ENCODE data around the gene GREB1L. TPM values are rescaled to one million over a fixed set of nuclear protein-coding genes. Genes with fewer than 3 reads are reported as not detected.

Gene GREB1L
- total RNA-seq, 2 experiments from 2014 or later: not detected

DNA sequence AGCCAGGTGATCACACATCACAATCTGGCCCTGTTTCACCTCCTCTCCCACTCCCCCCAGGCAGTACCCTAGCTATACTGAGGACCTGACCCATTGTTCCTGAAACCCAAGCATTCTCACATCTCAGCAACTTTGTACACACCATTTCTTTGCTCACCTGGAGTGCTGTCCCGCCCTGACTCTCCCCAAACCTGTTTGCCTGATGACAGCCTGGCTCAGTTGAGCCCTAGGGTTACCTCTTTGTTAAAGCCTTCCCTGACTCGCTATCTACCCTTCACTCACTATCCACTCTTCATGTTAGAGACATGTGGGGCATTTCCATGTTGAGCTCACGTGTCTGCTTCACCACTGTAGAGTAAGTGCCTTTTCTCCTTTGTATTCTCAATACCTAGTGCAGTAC is 49.1 kb downstream of the GREB1L start:
- Histone ChIP-seq H3K4me1 (ENCODE audit: insufficient read depth, low read length, poor library complexity, severe bottlenecking) (no peaks in the 10 kb centered on the region), H2AFZ (ENCODE audit: low read length) (no peak overlapping the region), H3K9me3 (ENCODE audit: low read length) (no peaks in the 10 kb centered on the region), H3K4me3 (ENCODE audit: low read depth, low read length, poor library complexity, severe bottlenecking) (no peak overlapping the region), H3K4me2 (ENCODE audit: low read length) (no peak overlapping the region), H3K79me2 (ENCODE audit: insufficient read depth, low read depth, low read length) (no peaks in the 10 kb centered on the region), H3K36me3 (ENCODE audit: insufficient read depth, low read length) (no peaks in the 10 kb centered on the region), H3K9me2 (ENCODE audit: insufficient read depth, low read length) (no peaks in the 10 kb centered on the region), H3K27ac (ENCODE audit: low read depth, low read length, poor library complexity, severe bottlenecking) (no peak overlapping the region), H4K20me1 (ENCODE audit: insufficient read depth, low read length) (no peaks in the 10 kb centered on the region)
- no peak for TF ChIP-seq EZH2phosphoT487 (IDR thresholded peaks at IDR 0.05; ENCODE audit: borderline replicate concordance, low read depth, low read length)
- TF ChIP-seq, protein P1, sequence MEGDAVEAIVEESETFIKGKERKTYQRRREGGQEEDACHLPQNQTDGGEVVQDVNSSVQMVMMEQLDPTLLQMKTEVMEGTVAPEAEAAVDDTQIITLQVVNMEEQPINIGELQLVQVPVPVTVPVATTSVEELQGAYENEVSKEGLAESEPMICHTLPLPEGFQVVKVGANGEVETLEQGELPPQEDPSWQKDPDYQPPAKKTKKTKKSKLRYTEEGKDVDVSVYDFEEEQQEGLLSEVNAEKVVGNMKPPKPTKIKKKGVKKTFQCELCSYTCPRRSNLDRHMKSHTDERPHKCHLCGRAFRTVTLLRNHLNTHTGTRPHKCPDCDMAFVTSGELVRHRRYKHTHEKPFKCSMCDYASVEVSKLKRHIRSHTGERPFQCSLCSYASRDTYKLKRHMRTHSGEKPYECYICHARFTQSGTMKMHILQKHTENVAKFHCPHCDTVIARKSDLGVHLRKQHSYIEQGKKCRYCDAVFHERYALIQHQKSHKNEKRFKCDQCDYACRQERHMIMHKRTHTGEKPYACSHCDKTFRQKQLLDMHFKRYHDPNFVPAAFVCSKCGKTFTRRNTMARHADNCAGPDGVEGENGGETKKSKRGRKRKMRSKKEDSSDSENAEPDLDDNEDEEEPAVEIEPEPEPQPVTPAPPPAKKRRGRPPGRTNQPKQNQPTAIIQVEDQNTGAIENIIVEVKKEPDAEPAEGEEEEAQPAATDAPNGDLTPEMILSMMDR (conservative IDR thresholded peaks at IDR 0.05; ENCODE audit: low read length): no peak
- CTCF ChIA-PET (ENCODE audit: unreplicated experiment): no interaction called here
- intact Hi-C loops (cut with micrococcal nuclease; ENCODE audit: unreplicated experiment): loop anchor here (10.0 kb wide), 1 partner anchor 124 kb away; no protein-coding TSS in a partner anchor
- DNase-seq (ENCODE audit: low spot score): no peak
- POLR2A ChIA-PET: no interaction called here
- no TSS peak for BruUV-seq (replicated peaks)

DNA sequence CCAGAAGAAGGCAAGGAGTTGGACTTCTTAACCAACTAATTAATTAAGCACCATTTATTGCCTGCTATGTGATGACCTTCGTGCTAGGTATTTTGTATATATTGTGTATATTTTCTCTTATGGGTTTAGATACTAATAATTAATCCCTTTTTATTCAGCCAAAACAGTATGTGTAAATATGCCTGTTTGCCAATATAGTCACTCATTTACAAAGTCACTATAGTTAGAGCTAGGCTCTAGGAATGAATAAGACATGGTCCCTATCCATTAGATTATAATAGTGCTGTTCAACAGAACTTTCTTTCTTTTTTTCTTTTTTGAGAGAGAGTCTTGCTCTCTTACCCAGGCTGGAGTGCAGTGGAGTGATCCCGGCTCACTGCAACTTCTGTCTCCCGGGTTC is 51.4 kb downstream of the GREB1L start:
- CTCF ChIA-PET (ENCODE audit: unreplicated experiment): no interaction called here
- POLR2A ChIA-PET: no interaction called here
- Histone ChIP-seq H3K79me2 (ENCODE audit: insufficient read depth, low read depth, low read length) (no peaks in the 10 kb centered on the region), H3K4me2 (ENCODE audit: low read length) (no peak overlapping the region), H2AFZ (ENCODE audit: low read length) (no peak overlapping the region), H3K9me3 (ENCODE audit: low read length) (no peaks in the 10 kb centered on the region), H4K20me1 (ENCODE audit: insufficient read depth, low read length) (no peaks in the 10 kb centered on the region), H3K27ac (ENCODE audit: low read depth, low read length, poor library complexity, severe bottlenecking) (no peak overlapping the region), H3K9me2 (ENCODE audit: insufficient read depth, low read length) (no peaks in the 10 kb centered on the region), H3K4me3 (ENCODE audit: low read depth, low read length, poor library complexity, severe bottlenecking) (no peak overlapping the region), H3K4me1 (ENCODE audit: insufficient read depth, low read length, poor library complexity, severe bottlenecking) (no peaks in the 10 kb centered on the region), H3K36me3 (ENCODE audit: insufficient read depth, low read length) (no peaks in the 10 kb centered on the region)
- no TSS peak for BruUV-seq (replicated peaks)
- TF ChIP-seq EZH2phosphoT487 (IDR thresholded peaks at IDR 0.05; ENCODE audit: borderline replicate concordance, low read depth, low read length): no peak
- TF ChIP-seq, protein P1 (conservative IDR thresholded peaks at IDR 0.05; ENCODE audit: low read length): no peak
- DNase-seq (ENCODE audit: low spot score): no peak
- intact Hi-C loops (cut with micrococcal nuclease; ENCODE audit: unreplicated experiment): loop anchor here (10.0 kb wide), 1 partner anchor 121 kb away; no protein-coding TSS in a partner anchor

DNA sequence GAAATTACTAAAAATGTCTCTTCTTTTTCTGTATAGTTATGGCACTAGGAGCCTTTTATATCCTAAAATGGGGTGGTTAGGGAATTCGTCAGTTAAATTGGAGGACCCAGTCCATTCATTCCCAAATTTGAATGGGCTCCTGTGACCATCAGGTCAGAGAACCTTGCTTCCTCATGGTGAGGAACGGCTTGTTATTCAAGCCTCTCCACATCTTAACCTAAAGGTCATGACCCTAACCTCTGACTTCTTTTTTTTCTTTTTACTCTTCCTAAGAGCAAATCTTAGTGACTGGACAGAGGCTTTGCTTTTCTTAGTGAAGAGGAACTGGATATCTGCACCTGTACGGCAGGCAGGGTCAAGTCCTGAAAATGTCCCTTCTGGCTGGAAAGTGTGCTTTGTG is 53.1 kb downstream of the GREB1L start:
- no peaks in the 10 kb centered on the region for H3K9me2 ChIP-seq (ENCODE audit: insufficient read depth, low read length)
- no TSS peak for BruUV-seq (replicated peaks)
- no peaks in the 10 kb centered on the region for H3K36me3 ChIP-seq (ENCODE audit: insufficient read depth, low read length)
- no peak overlapping the region for H3K4me2 ChIP-seq (ENCODE audit: low read length)
- no peaks in the 10 kb centered on the region for H3K4me1 ChIP-seq (ENCODE audit: insufficient read depth, low read length, poor library complexity, severe bottlenecking)
- H2AFZ ChIP-seq (ENCODE audit: low read length): no peak overlapping the region
- no peaks in the 10 kb centered on the region for H3K79me2 ChIP-seq (ENCODE audit: insufficient read depth, low read depth, low read length)
- DNase-seq (ENCODE audit: low spot score): no peak
- no peaks in the 10 kb centered on the region for H3K9me3 ChIP-seq (ENCODE audit: low read length)
- TF ChIP-seq, protein P1 (conservative IDR thresholded peaks at IDR 0.05; ENCODE audit: low read length): no peak
- TF ChIP-seq EZH2phosphoT487 (IDR thresholded peaks at IDR 0.05; ENCODE audit: borderline replicate concordance, low read depth, low read length): no peak
- CTCF ChIA-PET (ENCODE audit: unreplicated experiment): no interaction called here
- no peak overlapping the region for H3K27ac ChIP-seq (ENCODE audit: low read depth, low read length, poor library complexity, severe bottlenecking)
- intact Hi-C loops (cut with micrococcal nuclease; ENCODE audit: unreplicated experiment): loop anchor here (10.0 kb wide), 1 partner anchor 120 kb away; no protein-coding TSS in a partner anchor
- H4K20me1 ChIP-seq (ENCODE audit: insufficient read depth, low read length): no peaks in the 10 kb centered on the region
- POLR2A ChIA-PET: no interaction called here
- H3K4me3 ChIP-seq (ENCODE audit: low read depth, low read length, poor library complexity, severe bottlenecking): no peak overlapping the region
